ENCODE data around the gene MACF1. TPM values are rescaled to one million over a fixed set of nuclear protein-coding genes. Genes with fewer than 3 reads are reported as not detected.

MACF1 gene
- total and polyA plus RNA-seq, 10 donors = 50.8 to 641 (median 414) TPM

DNA sequence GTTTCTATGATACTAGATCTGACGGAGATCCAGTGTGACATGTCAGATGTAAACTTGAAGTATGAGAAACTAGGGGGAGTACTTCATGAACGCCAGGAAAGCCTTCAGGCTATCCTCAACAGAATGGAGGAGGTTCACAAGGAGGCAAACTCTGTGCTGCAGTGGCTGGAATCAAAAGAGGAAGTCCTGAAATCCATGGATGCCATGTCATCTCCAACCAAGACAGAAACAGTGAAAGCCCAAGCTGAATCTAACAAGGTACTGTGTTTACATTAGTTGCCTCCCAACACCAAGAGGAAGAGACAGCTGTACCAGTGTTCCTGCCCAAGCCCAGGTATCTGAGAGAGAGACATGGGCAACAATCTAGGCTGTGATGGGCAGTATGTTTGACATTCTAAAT lies 174.7 kb downstream of the MACF1 start:
- H3K9me3 ChIP-seq = no peaks in the 10 kb centered on the region
- DNase-seq = no peak
- intact Hi-C loops (cut with DNase I; ENCODE audit: low total_unique reads) = loop anchor here (10.0 kb wide), 1 partner anchor 46 kb away; no protein-coding TSS in a partner anchor
- H3K36me3 ChIP-seq = peaks cover 6 to 100% (median 68%) of the 10 kb centered on the region in 6 donors
- WGBS, 5 donors = 79 to 89% (median 83%) methylated on average over 2 of the region's 2 CpGs
- H3K4me3 ChIP-seq = no peak overlapping the region
- H3K27ac ChIP-seq = no peak overlapping the region
- H3K4me1 ChIP-seq = peaks cover 0 to 10% (median 0%) of the 10 kb centered on the region in 6 donors
- no peak for TF ChIP-seq POLR2A (IDR thresholded peaks at IDR 0.05)
- TF ChIP-seq POLR2AphosphoS5 (IDR thresholded peaks at IDR 0.05) = no peak
- TF ChIP-seq CTCF (IDR thresholded peaks at IDR 0.05 in 8 of 11, conservative IDR thresholded peaks at IDR 0.05 in 3 of 11) = no peak
- no peaks in the 10 kb centered on the region for H3K27me3 ChIP-seq (replicated peaks in 1 of 7)

DNA sequence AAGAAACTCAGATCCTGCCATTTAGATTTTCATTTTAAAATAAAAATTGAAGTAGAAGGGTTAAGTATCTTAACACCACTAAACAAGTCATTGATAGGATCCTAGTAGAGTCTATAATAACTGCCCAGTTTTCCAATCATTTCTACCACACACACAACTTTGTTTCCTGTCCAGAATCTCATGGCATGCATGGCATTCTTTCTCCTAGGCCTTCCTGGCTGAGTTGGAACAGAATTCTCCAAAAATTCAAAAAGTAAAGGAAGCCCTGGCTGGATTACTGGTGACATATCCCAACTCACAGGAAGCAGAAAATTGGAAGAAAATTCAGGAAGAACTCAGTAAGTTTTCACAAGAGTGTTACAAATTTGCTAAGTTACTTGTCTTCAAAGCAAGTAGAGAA lies 175.5 kb downstream of the MACF1 start:
- Histone ChIP-seq H3K36me3 (peaks cover 6 to 100% (median 68%) of the 10 kb centered on the region in 6 donors), H3K27me3 (replicated peaks in 1 of 7) (no peaks in the 10 kb centered on the region), H3K9me3 (no peaks in the 10 kb centered on the region), H3K4me1 (peaks cover 0 to 18% (median 2%) of the 10 kb centered on the region in 6 donors), H3K4me3 (no peak overlapping the region), H3K27ac (no peak overlapping the region)
- no peak for DNase-seq
- TF ChIP-seq POLR2AphosphoS5 (IDR thresholded peaks at IDR 0.05) = no peak
- TF ChIP-seq POLR2A (IDR thresholded peaks at IDR 0.05) = no peak
- TF ChIP-seq CTCF (IDR thresholded peaks at IDR 0.05 in 8 of 11, conservative IDR thresholded peaks at IDR 0.05 in 3 of 11) = no peak
- intact Hi-C loops (cut with DNase I; ENCODE audit: low total_unique reads) = no loop called here

- H3K9me3 ChIP-seq = no peaks in the 10 kb centered on the region
- WGBS, 5 donors = 73 to 87% (median 78%) methylated on average over 5 of the region's 5 CpGs
- H3K27ac ChIP-seq = no peak overlapping the region
- H3K27me3 ChIP-seq (replicated peaks in 1 of 7) = no peaks in the 10 kb centered on the region
- H3K4me3 ChIP-seq = no peak overlapping the region
- peaks cover 0 to 20% (median 2%) of the 10 kb centered on the region in 6 donors for H3K4me1 ChIP-seq
- H3K36me3 ChIP-seq = peaks cover 6 to 100% (median 79%) of the 10 kb centered on the region in 6 donors
- TF ChIP-seq POLR2AphosphoS5 (IDR thresholded peaks at IDR 0.05) (no peak), CTCF (IDR thresholded peaks at IDR 0.05 in 8 of 11, conservative IDR thresholded peaks at IDR 0.05 in 3 of 11) (no peak), POLR2A (IDR thresholded peaks at IDR 0.05) (no peak)
- intact Hi-C loops (cut with DNase I; ENCODE audit: low total_unique reads) = no loop called here
- no peak for DNase-seq
These were observed 177.3 kb downstream of the MACF1 start for GRCh38 chr1:39381839-39382238.

DNA sequence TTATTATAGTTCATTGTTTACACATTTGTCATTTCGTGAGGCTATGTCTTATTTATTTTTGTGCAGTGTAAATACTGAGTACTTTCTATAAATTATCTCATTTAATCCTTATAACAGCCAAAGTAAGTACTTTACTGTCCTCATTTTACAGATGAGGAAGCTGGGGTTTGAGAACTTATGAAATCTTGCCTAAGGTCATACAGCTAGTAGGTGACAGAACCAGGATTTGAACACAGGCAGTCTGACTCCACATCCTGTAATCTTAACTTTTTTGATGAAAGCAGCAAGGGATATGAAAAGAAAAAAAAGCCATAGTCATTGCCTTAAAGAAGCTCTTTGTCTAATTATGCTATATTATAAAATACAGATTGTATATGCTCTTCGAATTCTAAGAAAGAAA lies 179.8 kb downstream of the MACF1 start:
- H3K9me3 ChIP-seq = no peaks in the 10 kb centered on the region
- DNase-seq = no peak
- peak overlapping the region in 5 of 8 donors; percentile 22 to 52 (median 43) for H3K27ac ChIP-seq
- 91 to 98% (median 94%) methylated on average over 2 of the region's 2 CpGs for WGBS, 5 donors
- TF ChIP-seq POLR2A (IDR thresholded peaks at IDR 0.05) (no peak), CTCF (IDR thresholded peaks at IDR 0.05 in 8 of 11, conservative IDR thresholded peaks at IDR 0.05 in 3 of 11) (no peak), POLR2AphosphoS5 (IDR thresholded peaks at IDR 0.05) (no peak)
- H3K27me3 ChIP-seq (replicated peaks in 1 of 7) = no peaks in the 10 kb centered on the region
- peaks cover 4 to 100% (median 93%) of the 10 kb centered on the region in 6 donors for H3K36me3 ChIP-seq
- H3K4me1 ChIP-seq = peaks cover 0 to 16% (median 2%) of the 10 kb centered on the region in 6 donors
- no peak overlapping the region for H3K4me3 ChIP-seq
- intact Hi-C loops (cut with DNase I; ENCODE audit: low total_unique reads) = no loop called here

Measured in spleen (tissue), 11 donors.